C4-2B (cell line): ENCODE measurements around the gene ID3.

Experiments
- ZFX ChIP-seq: fragments of 450-650 bp; IDR thresholded peaks from 2 replicates; pipeline ENCODE4 v1.6.1; 2017
- TF ChIP-seq, protein P1 (sequence below): fragments of 450-650 bp; conservative IDR thresholded peaks from 2 replicates; pipeline ENCODE4 v1.5.1; 2017; ENCODE audit warnings: mild to moderate bottlenecking

- TF ChIP-seq, protein P1, sequence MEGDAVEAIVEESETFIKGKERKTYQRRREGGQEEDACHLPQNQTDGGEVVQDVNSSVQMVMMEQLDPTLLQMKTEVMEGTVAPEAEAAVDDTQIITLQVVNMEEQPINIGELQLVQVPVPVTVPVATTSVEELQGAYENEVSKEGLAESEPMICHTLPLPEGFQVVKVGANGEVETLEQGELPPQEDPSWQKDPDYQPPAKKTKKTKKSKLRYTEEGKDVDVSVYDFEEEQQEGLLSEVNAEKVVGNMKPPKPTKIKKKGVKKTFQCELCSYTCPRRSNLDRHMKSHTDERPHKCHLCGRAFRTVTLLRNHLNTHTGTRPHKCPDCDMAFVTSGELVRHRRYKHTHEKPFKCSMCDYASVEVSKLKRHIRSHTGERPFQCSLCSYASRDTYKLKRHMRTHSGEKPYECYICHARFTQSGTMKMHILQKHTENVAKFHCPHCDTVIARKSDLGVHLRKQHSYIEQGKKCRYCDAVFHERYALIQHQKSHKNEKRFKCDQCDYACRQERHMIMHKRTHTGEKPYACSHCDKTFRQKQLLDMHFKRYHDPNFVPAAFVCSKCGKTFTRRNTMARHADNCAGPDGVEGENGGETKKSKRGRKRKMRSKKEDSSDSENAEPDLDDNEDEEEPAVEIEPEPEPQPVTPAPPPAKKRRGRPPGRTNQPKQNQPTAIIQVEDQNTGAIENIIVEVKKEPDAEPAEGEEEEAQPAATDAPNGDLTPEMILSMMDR, result no peak
- no peak for TF ChIP-seq ZFX
Measured at GRCh38 chr1:23573574-23574182, 14.4 kb upstream of the ID3 start.
